Epidermal melanocyte (primary cell): ENCODE data around the gene SPAG5.
"Not testable (repeated sequence)": the region's sequence is repeated elsewhere in the genome, so short reads cannot be mapped to it uniquely, and the experiment has no call there.

Experiments
- DNase-seq: peaks from one replicate; pipeline ENCODE4 v3.0.0; 2011; ENCODE audit warnings: low spot score; ENCODE audit not compliant: insufficient read length

The SPAG5 gene

GRCh38 chr17:28610376-28610775 lies 11.6 kb upstream of the SPAG5 start:
- DNase-seq: no peak

DNA sequence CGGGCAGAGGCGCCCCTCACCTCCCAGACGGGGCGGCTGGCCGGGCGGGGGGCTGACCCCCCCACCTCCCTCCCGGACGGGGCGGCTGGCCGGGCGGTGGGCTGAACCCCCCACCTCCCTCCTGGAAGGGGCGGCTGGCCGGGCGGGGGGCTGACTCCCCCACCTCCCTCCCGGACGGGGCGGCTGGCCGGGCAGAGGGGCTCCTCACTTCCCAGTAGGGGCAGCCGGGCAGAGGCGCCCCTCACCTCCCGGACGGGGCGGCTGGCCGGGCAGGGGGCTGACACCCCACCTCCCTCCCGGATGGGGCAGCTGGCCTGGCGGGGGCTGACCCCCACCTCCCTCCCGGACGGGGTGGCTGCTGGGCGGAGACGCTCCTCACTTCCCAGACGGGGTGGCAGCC lies 5.2 kb upstream of the SPAG5 start:
- not testable (repeated sequence) for DNase-seq

DNA sequence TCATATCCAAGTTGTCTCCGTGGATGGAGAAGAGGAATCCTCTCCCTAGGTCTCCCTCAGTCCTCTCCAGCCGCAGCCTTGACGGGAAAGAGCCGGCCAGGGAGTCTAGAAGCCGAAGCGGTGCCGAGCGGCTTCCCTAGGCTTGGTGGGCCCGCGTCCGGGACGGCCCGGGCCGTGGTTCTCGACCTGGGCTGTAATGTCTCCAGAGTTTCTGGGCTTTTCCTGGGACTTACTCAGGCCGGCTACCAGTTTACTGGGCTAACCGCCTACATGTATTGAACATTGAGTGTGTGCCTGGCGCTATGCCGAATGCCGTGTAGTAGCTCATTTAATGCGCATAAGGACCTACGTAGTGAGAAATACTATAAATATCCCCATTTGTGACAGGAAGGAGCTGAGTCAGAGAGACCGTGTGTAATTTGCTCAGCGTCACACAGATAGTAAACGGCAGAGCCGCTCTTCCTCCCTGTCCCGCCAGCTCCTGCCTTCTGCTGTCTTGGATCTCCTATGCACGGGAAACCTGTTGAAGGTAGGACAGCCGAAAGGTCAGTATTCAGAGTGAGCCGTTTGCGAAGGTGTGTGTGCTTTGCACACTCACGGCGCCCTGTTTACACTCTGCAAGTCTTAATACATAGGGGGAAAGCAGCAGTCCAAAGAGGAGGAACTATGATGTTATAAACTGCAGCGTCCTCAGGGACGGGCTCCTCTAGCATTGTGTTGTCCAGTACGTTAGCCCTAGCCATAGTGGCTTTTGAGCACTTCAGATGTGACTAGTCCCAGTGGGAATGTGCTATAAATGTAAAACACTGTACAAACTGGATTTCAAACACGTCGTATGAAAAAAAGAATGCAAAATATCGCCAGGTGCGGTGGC lies 723 bp upstream of the SPAG5 start:
- DNase-seq: peak; percentile 60

- no peak for DNase-seq
Measured at GRCh38 chr17:28598389-28598788, 436 bp downstream of the SPAG5 start.

- DNase-seq: no peak
Measured at GRCh38 chr17:28597606-28598383, 1.0 kb downstream of the SPAG5 start.

DNA sequence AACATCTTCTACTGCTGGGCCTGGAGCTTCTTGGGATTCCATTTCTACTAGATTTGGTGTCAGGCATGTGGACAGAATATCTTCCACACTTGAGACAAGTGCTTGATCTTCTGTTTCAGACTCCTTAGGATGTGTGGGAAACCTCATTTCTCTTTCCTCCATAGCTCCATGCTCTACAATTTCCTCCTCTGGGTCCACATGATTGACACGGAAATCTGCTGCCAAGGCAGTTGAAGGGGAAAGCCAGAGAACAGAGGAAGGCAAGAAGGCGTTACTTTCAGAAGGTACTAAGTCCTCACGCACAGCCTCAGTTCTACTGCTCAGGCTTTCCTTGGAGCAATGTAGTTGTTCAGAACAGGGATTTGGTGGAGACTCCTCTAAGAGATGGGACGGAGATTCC lies 6.6 kb downstream of the SPAG5 start:
- no peak for DNase-seq

GRCh38 chr17:28585851-28586250 lies 13.0 kb downstream of the SPAG5 start:
- no peak for DNase-seq

DNA sequence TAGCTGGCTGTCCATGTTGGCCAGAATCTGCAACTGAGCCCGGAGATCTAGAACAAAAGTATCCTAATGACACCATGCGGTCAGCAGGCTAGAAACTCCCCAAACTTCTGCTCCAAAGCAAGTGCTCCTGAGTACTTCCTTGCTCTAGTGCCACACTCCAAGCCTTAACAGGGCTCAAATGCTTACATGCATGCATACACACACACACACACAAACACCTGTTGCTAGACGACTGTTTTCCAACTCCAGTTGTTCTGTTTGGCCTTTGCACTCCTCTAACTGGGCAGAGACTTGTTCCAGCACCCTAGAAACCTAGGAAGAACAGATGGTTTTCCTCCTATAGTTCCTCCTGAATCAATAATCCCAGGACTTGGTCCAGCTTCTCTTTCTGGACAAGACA lies 14.4 kb downstream of the SPAG5 start:
- no peak for DNase-seq

DNA sequence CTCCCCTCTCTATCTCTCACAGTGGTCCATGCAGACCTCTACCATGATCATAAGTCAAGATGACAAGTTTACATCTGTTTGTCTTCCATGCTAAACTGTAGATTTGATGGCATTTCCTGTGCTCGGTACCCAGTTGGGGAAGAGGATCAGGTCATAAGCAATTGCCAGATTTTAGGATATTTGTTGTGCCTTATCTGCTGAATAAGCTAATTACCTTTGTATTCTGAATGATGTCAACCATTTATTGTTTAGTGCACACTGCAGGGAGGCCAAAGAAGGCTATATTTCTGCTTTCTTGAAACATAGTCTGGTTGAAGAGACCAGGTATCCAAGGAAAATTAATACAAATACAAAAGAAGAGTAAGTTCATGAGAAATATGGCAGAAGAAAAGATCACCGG lies 16.3 kb downstream of the SPAG5 start:
- no peak for DNase-seq

DNA sequence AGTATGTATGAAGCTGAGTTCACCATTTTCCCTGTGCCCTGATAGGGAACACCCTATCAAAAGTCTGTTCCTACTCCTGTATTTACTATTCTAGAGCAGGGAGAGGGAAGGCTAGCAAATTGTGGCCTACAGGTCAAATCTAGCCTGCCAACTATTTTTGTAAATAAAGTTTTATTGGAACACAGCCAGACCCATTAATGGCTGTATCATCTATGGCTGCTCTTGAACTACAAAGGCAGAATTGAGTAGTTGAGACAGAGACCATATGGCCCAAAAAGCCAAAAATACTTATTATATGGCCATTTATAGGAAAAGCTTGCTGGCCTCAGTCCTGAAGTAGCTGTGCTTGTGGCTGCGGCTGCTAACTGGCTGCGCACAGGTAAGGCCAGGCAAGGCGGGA lies 17.9 kb downstream of the SPAG5 start:
- no peak for DNase-seq

- no peak for DNase-seq
Measured at GRCh38 chr17:28579526-28579925, 19.3 kb downstream of the SPAG5 start.

DNA sequence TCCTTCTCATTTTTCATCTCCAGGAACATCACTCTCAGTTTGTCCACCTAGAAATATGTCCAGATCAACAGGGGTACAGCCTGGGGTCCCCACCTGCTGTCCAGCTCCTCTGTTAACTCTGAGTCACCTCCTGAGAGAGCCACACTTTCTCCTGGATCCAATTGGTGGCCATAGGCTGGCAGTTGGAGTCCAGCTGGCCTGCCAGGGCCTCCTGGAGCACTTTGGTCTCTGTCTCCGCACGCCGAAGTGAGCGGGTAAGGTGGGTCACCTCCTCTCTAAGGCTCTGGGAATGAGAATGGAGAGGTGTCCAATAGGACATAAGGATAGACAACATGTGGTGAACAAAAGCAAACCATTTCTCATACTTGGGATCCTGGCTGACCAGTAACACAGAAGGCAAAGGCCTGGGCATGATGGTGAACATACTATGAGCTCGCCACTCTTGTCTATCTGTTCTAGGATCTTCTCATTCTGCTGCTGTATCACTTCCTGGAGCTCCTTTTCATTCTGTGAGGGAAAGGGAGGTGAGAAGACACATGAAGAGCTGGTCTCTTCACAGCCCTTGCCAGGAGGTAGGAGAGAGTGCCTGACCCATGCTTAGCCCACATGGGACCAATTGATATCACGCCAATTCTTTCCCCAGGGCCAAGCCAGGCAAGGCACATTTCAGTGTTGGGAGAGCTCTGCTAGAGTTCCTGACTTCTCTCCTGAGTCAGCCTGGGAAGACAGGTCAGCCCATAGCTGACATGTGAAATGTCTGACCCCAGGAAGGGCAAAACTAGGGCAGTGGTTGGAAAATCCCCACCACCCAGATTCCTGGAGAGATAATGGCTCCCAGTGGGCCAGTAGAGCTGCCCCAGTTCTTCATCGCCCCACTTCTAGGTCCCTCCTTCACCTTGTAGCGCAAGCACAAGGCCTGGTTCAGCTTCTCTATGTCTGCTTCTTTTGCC lies 20.3 kb downstream of the SPAG5 start:
- DNase-seq: no peak

- no peak for DNase-seq
Measured at GRCh38 chr17:28577466-28577824, 21.4 kb downstream of the SPAG5 start.

- peak; percentile 98 for DNase-seq
Measured at GRCh38 chr17:28576758-28577465, 21.9 kb downstream of the SPAG5 start, which contains the start of gene ALDOC. Gene ALDOC, minus strand, starts transcription at chr17:28576895. Its CDS starts 1,363 bp downstream, at chr17:28575532.

- not testable (repeated sequence) for DNase-seq
Measured at GRCh38 chr17:28576016-28576415, 22.8 kb downstream of the SPAG5 start.

DNA sequence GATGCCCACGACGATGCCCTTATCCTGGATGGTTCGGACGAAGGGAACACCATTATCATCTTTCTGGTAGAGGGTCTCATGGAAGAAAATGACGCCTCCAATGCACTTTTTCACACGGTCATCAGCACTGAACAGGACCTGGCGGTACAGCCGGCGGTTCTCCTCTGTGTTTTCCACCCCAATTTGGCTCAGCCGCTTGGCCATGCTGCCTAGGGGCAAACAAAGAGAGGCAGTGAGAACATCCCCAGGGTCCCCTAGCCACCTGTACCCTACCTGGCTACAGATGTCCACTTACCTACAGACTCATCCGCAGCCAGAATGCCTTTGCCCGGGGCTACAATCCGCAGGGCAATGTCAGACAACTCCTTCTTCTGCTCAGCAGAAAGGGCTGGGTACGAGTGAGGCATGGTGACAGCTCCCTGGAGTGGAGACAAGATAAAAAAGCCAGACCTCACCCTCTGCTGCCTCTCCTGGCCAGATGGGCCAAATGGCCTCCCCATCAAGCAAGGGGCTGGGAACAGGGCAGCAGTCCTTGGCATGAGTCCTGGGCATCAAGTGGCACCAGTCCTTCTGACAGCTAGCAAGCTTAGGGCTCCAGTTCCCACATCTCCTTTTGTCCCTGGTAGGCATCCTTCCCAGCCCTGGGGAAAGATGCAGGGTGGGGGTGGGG lies 23.6 kb downstream of the SPAG5 start:
- no peak for DNase-seq

- no peak for DNase-seq
Measured at GRCh38 chr17:28574526-28574925, 24.3 kb downstream of the SPAG5 start.

DNA sequence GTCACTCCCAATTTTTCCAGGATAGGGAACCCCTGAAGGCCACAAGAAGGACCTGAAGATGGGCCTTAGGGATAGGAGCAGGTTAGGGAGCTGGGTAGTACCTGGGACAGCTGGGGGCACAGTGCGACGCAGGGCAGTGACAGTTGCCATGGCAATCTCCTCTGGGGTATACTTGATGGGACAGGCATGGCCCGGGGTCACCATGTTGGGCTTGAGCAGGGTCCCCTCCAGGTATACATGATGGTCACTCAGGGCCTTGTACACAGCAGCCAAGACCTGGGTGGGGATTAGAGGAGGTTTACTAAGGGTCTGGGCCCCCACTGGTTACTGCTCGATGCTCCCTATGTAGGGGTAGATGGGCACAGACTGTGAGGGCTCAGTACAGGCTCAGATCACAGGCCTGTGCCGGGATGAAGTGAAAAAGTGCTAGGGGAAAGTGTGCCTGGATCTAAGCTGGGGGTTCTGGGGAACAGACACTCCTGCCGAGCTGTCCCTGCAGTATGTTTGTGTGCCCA lies 24.8 kb downstream of the SPAG5 start:
- no peak for DNase-seq

GRCh38 chr17:28573521-28573920 lies 25.3 kb downstream of the SPAG5 start:
- no peak for DNase-seq

- DNase-seq: no peak
Measured at GRCh38 chr17:28573040-28573380, 25.8 kb downstream of the SPAG5 start.
